ENCODE data around the gene WDTC1. TPM values are rescaled to one million over a fixed set of nuclear protein-coding genes. Genes with fewer than 3 reads are reported as not detected.
A peak's percentile ranks its signal among the peaks of the same experiment; 100 is the strongest.
"Not testable (repeated sequence)": the region's sequence is repeated elsewhere in the genome, so short reads cannot be mapped to it uniquely, and the experiment has no call there.

The WDTC1 gene
- total RNA-seq, 2 donors from 2014 or later = 30.2 to 33.9 TPM

DNA sequence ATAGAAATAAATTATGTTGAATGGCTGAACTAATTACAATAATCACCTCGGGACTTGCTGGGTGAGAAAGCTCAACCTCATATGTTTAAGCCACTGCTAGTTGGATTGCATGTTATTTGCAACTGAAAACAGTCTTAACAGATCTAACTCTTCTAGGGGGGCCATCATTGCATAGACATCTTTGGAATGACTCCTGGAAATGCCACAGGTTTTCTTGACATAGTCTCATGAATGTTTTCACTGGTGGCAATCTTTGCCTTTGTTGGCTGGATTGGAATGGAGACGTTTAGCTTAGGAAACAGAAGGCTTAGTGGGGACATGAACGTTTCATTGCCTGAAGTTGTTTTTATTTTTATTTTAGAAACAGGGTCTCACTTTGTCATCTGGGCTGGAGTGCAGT lies 8.8 kb upstream of the WDTC1 start:
- H3K36me3 Mint-ChIP-seq = no peaks in the 10 kb centered on the region
- H3K9me3 Mint-ChIP-seq = no peaks in the 10 kb centered on the region
- ATAC-seq = no peak
- H3K4me1 Mint-ChIP-seq (ENCODE audit: low read depth in 2 of 2) = no peaks in the 10 kb centered on the region
- H3K27me3 Mint-ChIP-seq = no peaks in the 10 kb centered on the region
- no peak overlapping the region for H3K4me3 Mint-ChIP-seq
- DNase-seq (ENCODE audit: low spot score) = no peak
- no peak overlapping the region for H3K27ac Mint-ChIP-seq

DNA sequence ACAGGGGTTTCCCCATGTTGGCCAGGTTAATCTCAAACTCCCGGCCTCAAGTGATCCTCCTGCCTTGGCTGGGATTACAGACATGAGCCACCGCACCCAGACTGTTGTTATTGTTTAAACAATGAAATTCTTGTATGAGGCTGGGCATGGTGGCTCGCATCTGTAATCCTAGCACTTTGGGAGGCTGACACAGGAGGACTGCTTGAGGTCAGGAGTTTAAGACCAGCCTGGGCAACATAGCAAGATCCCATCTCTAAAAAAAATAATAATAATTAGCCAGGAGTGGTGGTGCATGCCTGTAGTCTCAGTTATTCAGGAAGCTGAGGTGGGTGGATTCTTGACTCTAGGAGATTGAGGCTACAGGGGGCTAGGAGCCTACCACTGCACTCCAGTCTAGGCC lies 6.7 kb upstream of the WDTC1 start:
- H3K27ac Mint-ChIP-seq = no peak overlapping the region
- no peak for DNase-seq (ENCODE audit: low spot score)
- no peak overlapping the region for H3K4me3 Mint-ChIP-seq
- no peaks in the 10 kb centered on the region for H3K36me3 Mint-ChIP-seq
- ATAC-seq = no peak
- H3K4me1 Mint-ChIP-seq (ENCODE audit: low read depth in 2 of 2) = no peaks in the 10 kb centered on the region
- no peaks in the 10 kb centered on the region for H3K27me3 Mint-ChIP-seq
- H3K9me3 Mint-ChIP-seq = no peaks in the 10 kb centered on the region

DNA sequence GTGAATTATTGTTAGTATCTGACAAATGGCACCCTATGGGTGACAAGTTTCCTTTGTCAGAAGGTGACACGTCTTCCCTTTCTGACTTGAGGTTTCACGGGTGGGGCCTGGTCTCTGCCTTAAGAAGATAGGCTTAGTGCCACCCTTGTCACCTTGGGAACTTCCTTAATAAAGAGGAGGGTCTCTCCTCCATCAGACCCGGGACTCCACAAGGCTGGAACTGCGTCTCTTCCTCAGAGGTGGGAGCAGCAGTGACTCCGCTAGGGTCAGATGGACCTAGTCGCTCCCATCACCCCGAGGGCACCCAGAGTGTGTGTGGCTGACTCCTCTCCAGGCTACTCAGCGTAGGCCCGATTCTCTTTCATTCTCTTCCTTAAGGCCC lies 774 bp upstream of the WDTC1 start:
- no peaks in the 10 kb centered on the region for H3K27me3 Mint-ChIP-seq
- H3K36me3 Mint-ChIP-seq = no peaks in the 10 kb centered on the region
- H3K4me3 Mint-ChIP-seq = peak overlapping the region; percentile 93
- H3K9me3 Mint-ChIP-seq = no peaks in the 10 kb centered on the region
- ATAC-seq (peak; percentile 5 to 21), DNase-seq (ENCODE audit: low spot score) (peak; percentile 63)
- H3K4me1 Mint-ChIP-seq (ENCODE audit: low read depth in 2 of 2) = peaks cover 21 to 29% of the 10 kb centered on the region in 2 donors
- H3K27ac Mint-ChIP-seq = peak overlapping the region; percentile 95 to 97

DNA sequence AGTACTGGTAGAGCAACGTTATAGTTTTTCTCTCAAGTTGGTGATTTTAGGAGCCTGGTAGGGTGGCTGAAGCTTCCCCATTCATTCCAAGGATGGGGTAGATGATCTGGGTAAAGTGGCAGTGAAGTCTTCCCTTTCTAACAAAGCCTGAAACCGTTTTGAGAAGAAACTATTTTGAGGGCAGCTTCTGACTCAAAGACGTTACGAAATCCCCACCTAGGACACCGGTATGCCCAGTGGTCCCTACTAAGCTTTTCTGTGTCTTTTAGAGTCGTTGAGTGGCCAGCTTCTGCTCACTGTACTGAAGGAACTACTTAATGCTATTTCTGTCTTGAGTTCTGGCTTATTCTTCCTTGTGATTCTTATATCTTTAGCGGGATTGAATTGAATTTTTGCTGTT lies 1.4 kb downstream of the WDTC1 start:
- no peak for DNase-seq (ENCODE audit: low spot score)
- no peaks in the 10 kb centered on the region for H3K9me3 Mint-ChIP-seq
- ATAC-seq = no peak
- no peaks in the 10 kb centered on the region for H3K27me3 Mint-ChIP-seq
- H3K36me3 Mint-ChIP-seq = no peaks in the 10 kb centered on the region
- H3K27ac Mint-ChIP-seq = peak overlapping the region; percentile 95 to 97
- peaks cover 21 to 29% of the 10 kb centered on the region in 2 donors for H3K4me1 Mint-ChIP-seq (ENCODE audit: low read depth in 2 of 2)
- H3K4me3 Mint-ChIP-seq = peak overlapping the region; percentile 90

DNA sequence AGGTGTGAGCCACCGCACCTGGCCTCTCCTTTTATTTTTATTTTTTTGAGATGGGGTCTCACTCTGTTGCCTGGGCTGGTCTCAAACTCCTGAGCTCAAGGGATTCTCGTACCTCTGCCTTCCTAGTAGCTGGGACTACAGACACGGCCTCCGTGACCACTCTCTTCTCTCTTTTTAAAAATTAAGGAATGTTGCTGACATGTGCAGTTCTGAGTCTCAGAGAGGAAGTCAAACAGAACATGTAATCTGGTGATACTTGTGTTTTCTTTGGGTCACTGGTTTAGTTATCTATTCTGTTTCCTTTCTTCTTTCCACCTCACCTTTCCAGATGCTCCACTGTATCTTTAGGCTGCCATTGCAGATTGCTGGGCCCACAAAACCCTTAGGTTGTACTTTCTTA lies 2.7 kb downstream of the WDTC1 start:
- no peak for DNase-seq (ENCODE audit: low spot score)
- Mint-ChIP-seq H3K9me3 (no peaks in the 10 kb centered on the region), H3K36me3 (no peaks in the 10 kb centered on the region), H3K27ac (no peak overlapping the region), H3K27me3 (no peaks in the 10 kb centered on the region), H3K4me3 (peak overlapping the region; percentile 47), H3K4me1 (ENCODE audit: low read depth in 2 of 2) (peaks cover 21 to 34% of the 10 kb centered on the region in 2 donors)
- no peak for ATAC-seq

DNA sequence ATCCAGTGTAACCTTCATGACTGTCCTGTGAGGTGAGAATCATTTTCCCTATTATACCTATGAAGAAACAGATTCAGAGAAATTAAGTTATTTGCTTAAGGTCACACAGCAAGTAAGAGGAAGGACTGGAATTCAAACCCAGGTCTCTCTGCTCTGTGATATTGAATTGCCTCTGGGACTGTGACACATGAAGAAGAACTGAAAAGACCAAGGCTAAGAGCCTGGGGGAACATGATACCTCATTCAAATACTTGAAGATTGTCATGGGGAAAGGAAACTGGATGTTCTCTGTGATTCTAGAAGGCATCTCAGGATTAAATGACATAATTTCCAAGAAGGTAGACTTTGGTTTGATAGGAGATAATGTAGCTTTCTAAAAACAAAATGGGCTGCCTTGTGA lies 3.6 kb downstream of the WDTC1 start:
- no peaks in the 10 kb centered on the region for H3K9me3 Mint-ChIP-seq
- no peak overlapping the region for H3K27ac Mint-ChIP-seq
- ATAC-seq (no peak), DNase-seq (ENCODE audit: low spot score) (no peak)
- H3K27me3 Mint-ChIP-seq = no peaks in the 10 kb centered on the region
- H3K4me1 Mint-ChIP-seq (ENCODE audit: low read depth in 2 of 2) = peaks cover 21 to 34% of the 10 kb centered on the region in 2 donors
- H3K4me3 Mint-ChIP-seq = no peak overlapping the region
- no peaks in the 10 kb centered on the region for H3K36me3 Mint-ChIP-seq

DNA sequence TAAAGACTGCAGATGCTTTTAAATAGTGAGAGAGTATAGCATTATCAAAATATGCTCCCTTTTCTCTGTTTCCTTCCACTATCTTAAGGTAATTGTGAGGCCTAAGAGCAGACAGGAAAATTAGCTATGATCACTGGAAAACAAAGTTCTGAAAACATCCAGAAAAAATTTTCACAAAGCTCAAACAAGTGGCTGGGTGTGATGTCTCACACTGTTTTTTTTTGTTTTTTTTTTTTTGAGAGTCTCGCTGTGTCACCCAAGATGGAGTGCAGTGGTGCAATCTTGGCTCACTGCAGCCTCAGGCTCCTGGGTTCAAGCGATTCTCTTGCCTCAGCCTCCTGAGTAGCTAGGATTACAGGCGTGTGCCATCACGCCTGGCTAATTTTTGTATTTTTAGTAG lies 7.2 kb downstream of the WDTC1 start:
- no peaks in the 10 kb centered on the region for H3K36me3 Mint-ChIP-seq
- H3K4me3 Mint-ChIP-seq = no peak overlapping the region
- ATAC-seq = no peak
- H3K27ac Mint-ChIP-seq = peak overlapping the region in 1 of 2 donors; percentile 46
- DNase-seq (ENCODE audit: low spot score) = no peak
- no peaks in the 10 kb centered on the region for H3K27me3 Mint-ChIP-seq
- H3K9me3 Mint-ChIP-seq = no peaks in the 10 kb centered on the region
- H3K4me1 Mint-ChIP-seq (ENCODE audit: low read depth in 2 of 2) = peaks cover 0 to 16% of the 10 kb centered on the region in 2 donors

DNA sequence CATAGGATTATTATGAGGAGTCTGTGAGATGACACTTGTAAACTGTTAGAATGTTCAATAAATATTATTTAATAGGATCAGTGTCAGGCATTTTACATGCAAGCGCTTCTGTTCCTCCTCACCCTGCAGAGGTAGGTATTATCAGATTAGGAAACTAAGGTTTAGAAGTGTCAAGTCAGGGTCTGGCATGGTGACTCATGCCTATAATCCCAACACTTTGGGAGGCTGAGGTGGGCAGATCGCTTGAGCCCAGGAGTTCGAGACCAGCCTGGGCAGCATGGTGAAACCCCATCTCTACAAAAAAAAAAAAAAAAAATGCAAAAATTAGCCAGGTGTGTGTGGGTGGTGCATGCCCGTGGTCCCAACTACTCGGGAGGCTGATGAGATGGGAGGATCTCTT lies 9.2 kb downstream of the WDTC1 start:
- ATAC-seq, H3K27ac Mint-ChIP-seq: not testable (repeated sequence)

DNA sequence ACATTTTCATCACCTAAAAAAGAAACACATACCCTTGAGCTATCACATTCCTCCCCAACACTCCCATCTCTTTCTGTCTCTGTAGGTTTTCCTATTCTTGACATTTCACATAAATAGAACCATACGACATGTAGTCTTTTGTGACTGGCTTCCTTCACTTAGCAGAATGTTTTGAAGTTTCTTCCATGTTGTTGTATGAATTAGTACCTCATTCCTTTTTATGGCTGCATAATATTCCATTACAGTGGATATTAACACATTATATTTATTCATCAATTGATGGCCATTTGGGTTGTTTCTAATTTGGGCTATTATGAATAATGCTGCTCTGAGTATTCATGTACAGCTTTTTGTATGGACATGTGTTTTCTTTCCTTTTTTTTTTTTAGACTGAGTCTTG lies 11.8 kb downstream of the WDTC1 start:
- Mint-ChIP-seq H3K9me3 (no peaks in the 10 kb centered on the region), H3K27me3 (no peaks in the 10 kb centered on the region), H3K4me3 (no peak overlapping the region), H3K36me3 (no peaks in the 10 kb centered on the region), H3K4me1 (ENCODE audit: low read depth in 2 of 2) (peaks cover 15 to 18% of the 10 kb centered on the region in 2 donors), H3K27ac (no peak overlapping the region)
- DNase-seq (ENCODE audit: low spot score) = no peak
- no peak for ATAC-seq

More for the DNA sequence above, 9.2 kb downstream of the WDTC1 start:
- H3K4me1 Mint-ChIP-seq (ENCODE audit: low read depth in 2 of 2) = peaks cover 6 to 16% of the 10 kb centered on the region in 2 donors
- H3K9me3 Mint-ChIP-seq; H3K27me3 Mint-ChIP-seq; H3K4me3 Mint-ChIP-seq; DNase-seq (ENCODE audit: low spot score); H3K36me3 Mint-ChIP-seq: not testable (repeated sequence)

DNA sequence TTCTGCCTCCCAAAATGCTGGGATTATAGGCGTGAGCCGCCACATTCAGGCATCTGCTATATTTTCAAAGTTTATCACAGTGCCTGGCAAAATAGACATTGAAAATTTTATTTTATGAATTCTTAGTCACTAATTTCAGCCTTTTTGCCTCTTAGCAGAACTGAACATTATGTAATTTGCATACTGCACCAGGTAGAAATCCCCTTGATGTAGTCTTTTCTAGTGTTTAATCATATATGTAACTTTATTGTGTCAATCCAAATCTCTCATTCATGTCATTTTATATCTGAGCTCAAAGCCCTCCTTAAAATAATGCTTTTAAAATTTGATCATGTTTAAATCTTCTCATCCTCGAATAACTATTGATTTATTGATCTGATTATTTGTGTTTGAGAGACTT lies 19.2 kb downstream of the WDTC1 start:
- Mint-ChIP-seq H3K27me3 (no peaks in the 10 kb centered on the region), H3K4me3 (peak overlapping the region; percentile 51), H3K36me3 (no peaks in the 10 kb centered on the region), H3K9me3 (no peaks in the 10 kb centered on the region), H3K4me1 (ENCODE audit: low read depth in 2 of 2) (peaks cover 26 to 31% of the 10 kb centered on the region in 2 donors), H3K27ac (peak overlapping the region; percentile 24 to 81)
- no peak for DNase-seq (ENCODE audit: low spot score)
- no peak for ATAC-seq

DNA sequence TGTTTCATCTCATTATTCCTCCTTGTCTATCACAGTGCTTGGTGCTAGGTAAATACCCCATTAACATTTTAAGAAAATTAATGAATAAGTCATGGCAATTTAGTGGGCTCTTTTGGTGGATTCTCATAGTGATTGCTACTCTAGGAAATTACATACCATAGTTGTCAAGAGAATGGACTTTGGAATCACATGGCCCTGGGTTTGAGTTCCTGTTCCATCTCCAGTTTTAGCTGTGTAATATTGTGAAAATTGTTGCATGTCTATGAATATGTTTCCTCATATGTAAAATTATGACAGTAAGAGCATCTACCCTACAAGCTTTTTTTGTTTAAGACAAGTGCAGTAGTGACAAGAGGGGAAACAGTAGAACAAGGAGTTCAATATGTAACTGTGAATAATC lies 20.7 kb downstream of the WDTC1 start:
- no peaks in the 10 kb centered on the region for H3K27me3 Mint-ChIP-seq
- ATAC-seq (no peak), DNase-seq (ENCODE audit: low spot score) (no peak)
- no peaks in the 10 kb centered on the region for H3K9me3 Mint-ChIP-seq
- no peak overlapping the region for H3K4me3 Mint-ChIP-seq
- H3K36me3 Mint-ChIP-seq = no peaks in the 10 kb centered on the region
- H3K27ac Mint-ChIP-seq = peak overlapping the region in 1 of 2 donors; percentile 80
- H3K4me1 Mint-ChIP-seq (ENCODE audit: low read depth in 2 of 2) = peaks cover 23 to 25% of the 10 kb centered on the region in 2 donors

DNA sequence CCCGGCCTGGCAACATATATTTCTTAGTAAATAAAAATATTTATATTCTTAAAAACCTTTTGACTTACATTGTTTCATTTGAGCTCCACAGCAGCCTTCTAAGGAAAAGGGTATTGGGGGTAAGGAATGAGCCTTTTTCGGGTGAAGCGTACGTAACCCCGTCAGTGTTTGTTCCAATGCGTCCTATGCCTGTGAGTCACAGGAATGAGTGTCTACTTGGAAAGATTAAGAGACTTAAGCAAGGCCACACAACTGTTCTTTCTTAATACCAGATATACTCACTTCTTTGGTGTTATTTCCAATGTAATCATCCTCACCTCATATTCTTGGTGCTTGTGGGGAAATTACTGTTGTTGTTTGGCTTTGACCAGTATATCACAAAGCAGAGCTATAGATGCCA lies 22.7 kb downstream of the WDTC1 start:
- Mint-ChIP-seq H3K4me3 (no peak overlapping the region), H3K27ac (no peak overlapping the region), H3K4me1 (ENCODE audit: low read depth in 2 of 2) (peaks cover 23 to 25% of the 10 kb centered on the region in 2 donors), H3K36me3 (no peaks in the 10 kb centered on the region), H3K9me3 (no peaks in the 10 kb centered on the region), H3K27me3 (no peaks in the 10 kb centered on the region)
- ATAC-seq (no peak), DNase-seq (ENCODE audit: low spot score) (no peak)

DNA sequence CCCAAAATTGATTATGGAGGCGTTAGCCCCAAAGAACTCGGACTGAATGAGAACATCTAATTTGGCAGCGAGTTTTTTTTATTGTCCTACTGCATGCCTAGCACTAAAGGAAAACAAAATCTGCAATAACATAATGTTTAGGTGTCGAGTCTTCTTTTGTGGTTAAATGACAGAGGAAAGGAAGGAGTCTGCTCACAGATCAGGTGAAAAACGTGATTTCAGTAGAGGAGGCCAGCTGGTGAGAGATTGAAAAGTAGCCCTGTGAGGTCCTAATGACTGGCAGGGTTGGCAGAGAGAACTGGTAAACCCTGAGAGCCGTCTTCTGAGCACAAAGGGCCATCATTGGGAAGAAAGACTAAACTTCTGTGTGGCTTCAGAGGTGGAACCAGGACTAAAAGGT lies 24.2 kb downstream of the WDTC1 start:
- DNase-seq (ENCODE audit: low spot score) (no peak), ATAC-seq (no peak)
- Mint-ChIP-seq H3K27me3 (no peaks in the 10 kb centered on the region), H3K27ac (peak overlapping the region in 1 of 2 donors; percentile 5), H3K4me1 (ENCODE audit: low read depth in 2 of 2) (peaks cover 17 to 22% of the 10 kb centered on the region in 2 donors), H3K4me3 (no peak overlapping the region), H3K9me3 (no peaks in the 10 kb centered on the region), H3K36me3 (no peaks in the 10 kb centered on the region)

DNA sequence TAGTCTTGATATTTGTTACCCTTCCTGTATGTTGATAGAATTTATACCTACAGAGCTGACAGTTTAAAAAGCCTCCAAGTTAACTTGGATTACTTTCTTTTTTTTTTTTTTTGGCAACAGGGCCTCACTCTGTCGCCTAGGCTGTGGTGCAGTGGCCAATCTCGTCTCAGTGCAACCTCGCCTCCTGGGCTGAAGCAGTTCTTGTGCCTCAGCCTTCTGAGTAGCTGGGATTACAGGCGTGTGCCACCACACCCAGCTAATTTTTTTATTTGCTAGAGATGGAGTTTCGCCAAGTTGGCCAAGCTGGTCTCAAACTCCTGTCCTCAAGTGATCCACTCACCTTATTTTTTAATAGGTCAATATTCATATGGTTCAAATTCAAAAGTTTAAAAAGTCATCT lies 32.7 kb downstream of the WDTC1 start:
- ATAC-seq (no peak), DNase-seq (ENCODE audit: low spot score) (no peak)
- no peaks in the 10 kb centered on the region for H3K9me3 Mint-ChIP-seq
- no peak overlapping the region for H3K4me3 Mint-ChIP-seq
- no peaks in the 10 kb centered on the region for H3K27me3 Mint-ChIP-seq
- no peak overlapping the region for H3K27ac Mint-ChIP-seq
- H3K36me3 Mint-ChIP-seq = no peaks in the 10 kb centered on the region
- peaks cover 0 to 3% of the 10 kb centered on the region in 2 donors for H3K4me1 Mint-ChIP-seq (ENCODE audit: low read depth in 2 of 2)

DNA sequence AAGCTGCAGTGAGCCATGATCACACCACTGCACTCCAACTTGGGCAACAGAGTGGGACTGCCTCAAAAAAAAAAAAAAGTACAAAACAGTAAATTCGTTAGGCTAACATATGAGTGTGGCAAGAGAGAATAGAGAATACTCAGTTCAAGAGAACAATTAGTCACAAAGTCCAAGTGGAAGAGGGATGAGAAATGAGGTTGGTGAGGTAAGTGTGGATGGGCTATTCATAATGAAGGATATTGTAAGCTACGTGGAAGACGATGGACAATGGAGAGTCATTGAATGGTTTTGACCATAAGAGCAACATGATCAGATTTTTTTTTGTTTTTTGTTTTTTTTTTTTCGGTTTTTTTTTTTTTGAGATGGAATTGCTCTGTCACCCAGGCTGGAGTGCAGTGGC lies 34.8 kb downstream of the WDTC1 start:
- Mint-ChIP-seq H3K4me1 (ENCODE audit: low read depth in 2 of 2) (peaks cover 0 to 3% of the 10 kb centered on the region in 2 donors), H3K9me3 (no peaks in the 10 kb centered on the region), H3K27ac (peak overlapping the region in 1 of 2 donors; percentile 70), H3K27me3 (no peaks in the 10 kb centered on the region), H3K4me3 (no peak overlapping the region), H3K36me3 (no peaks in the 10 kb centered on the region)
- ATAC-seq (no peak), DNase-seq (ENCODE audit: low spot score) (no peak)

Measured in natural killer cell treated with Interleukin-12 subunit alpha and Interleukin-12 subunit beta and Interleukin-15 and Interleukin-18, amount 100 ng/mL, for 72 hours (primary cell).